NCI-H2081 treated with DMSO at 0.1 percent for 48 hours (cell line): ENCODE measurements around the gene CDH24.
"Not testable (repeated sequence)": the region's sequence is repeated elsewhere in the genome, so short reads cannot be mapped to it uniquely, and the experiment has no call there.

Source experiments
- DNase-seq: peaks from one replicate; lab custom pipeline; 2025; lab: John Stamatoyannopoulos, UW

Gene CDH24

DNA sequence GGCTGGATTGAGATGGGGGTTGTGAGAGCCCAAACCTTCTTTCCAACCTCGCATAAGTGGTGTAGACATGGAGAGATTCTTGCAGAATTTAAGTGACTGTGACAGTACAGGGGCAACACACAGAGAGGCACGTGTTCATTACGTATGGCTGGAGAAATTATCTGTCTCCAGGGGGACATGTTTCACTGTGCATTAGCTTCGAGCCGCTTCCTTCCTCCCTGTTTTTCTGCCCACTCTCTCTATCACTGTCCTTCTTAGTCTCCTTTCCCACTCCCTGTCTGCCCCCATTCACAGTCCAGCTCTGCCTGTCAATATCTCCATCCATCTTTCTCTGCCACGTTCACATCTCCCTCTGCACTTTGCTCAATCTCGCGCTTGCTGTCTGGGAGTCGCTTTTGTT is 35.9 kb downstream of the CDH24 start:
- no peak for DNase-seq

- DNase-seq = no peak
Observed at GRCh38 chr14:23020143-23021128, 36.9 kb downstream of the CDH24 start.

GRCh38 chr14:23018107-23018506 is 39.2 kb downstream of the CDH24 start:
- DNase-seq = no peak

GRCh38 chr14:23017091-23017490 is 40.2 kb downstream of the CDH24 start:
- no peak for DNase-seq

GRCh38 chr14:23015618-23016017 is 41.7 kb downstream of the CDH24 start:
- no peak for DNase-seq

DNA sequence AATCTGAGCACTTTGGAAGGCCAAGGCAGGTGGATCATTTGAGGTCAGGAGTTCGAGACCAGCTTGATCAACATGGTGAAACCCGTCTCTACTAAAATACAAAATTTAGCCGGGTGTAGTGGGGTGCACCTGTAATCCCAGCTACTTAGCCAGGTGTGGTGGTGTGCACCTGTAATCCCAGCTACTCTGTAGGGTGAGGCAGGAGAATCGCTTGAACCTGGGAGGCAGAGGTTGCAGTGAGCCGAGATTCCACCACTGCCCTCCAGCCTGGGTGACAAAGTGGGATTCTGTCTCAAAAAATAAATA is 43.6 kb downstream of the CDH24 start:
- not testable (repeated sequence) for DNase-seq

DNA sequence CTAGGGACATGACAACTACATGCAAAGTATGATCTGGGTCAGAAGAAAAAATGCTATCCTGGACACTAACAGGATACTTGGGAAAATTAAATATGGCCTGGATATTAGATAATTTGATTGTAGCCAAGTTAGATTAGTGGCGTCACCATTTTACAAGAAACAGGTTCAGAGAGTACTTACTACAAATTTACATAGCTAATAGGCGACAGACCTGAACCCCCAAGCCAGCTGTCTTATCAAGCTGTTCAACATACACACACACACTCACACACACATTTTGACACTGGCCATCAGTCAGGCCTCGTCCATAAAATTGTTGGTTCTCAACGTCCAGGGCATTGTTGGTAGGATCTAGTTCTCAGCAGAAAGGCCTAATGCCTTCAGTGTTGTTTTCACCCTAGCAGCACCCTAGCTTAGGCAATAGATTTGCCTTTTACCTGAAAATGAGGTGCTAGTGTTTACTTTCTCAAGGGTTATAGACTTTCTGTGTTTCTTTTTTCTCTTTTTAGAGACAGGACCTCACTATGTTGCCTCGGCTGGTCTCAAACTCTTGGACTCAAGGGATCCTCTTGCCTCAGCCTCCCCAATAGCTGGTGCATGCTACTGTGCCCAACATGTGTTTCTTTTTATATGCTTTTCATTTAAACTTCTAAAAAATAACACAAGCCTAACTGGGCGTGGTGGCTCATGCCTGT is 44.1 kb downstream of the CDH24 start:
- no peak for DNase-seq

DNA sequence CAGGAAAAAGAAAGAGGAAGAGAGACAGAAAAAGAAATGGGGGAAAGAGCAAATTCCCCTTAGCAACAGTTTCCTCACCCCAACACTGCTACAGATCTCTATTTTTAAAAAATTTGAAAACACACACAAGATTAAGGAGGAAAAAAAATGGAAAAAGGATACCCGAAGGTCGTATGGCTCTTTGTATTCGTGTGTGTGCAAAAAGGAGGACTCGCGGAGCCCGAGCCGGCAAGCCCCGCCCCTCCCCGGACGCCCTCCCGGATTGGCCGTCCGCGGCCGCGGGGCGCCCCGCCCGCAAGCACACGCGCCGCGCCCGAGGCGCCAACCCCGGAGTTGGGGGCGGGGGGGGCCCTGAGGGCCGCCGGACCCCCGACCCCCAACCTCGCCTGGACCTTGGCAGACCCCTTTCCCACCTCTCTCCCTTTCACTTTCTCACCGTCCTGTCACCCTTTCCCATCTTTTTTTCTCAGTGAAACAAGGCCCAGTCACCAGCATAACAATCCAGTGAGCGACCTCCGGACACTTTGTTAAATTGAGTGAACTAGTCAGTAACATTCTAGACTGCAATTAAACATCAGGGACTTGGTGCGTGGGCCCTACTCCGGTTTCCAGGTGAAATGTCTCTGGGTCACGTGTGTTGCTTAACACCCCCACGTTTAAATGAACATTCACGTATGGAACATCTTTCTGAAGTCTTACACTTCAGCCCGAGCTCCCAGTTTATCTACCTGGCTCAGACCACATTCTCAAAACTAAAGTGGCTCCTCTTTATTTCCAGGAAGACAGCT is 47.2 kb downstream of the CDH24 start, which contains the start of gene C14orf93:
Gene C14orf93, minus strand, starts transcription at position 205 of the 788 bp plus-strand sequence. CDS start 11,120 bp downstream, outside the sequence.
- DNase-seq = no peak

DNA sequence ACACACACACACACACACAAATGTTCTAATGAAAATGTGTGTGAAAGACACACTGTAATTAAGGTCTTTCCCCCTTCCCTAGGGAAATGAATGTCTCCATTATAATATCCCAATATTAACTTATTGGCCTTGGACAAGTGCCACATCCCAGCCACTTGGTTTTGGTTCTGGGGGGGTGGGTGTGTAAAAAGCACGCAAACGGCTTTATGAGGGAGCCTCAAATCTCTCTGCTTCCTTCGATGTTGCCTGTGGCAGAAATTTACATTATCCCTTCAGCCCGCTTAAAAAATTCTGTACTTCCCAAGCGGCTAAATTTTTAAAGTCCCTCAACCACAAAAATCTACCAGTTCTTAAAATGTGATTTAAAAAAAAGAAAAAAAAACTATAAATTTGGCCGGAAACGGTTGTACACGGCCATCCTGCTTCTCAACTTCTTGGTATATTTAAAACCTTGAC is 47.8 kb downstream of the CDH24 start:
- no peak for DNase-seq

- peak; percentile 48 for DNase-seq
Observed at GRCh38 chr14:23008831-23009230, 48.5 kb downstream of the CDH24 start.

GRCh38 chr14:23006544-23007419 is 50.5 kb downstream of the CDH24 start:
- peak; percentile 91 for DNase-seq

- DNase-seq = no peak
Observed at GRCh38 chr14:23006188-23006534, 51.2 kb downstream of the CDH24 start.

DNA sequence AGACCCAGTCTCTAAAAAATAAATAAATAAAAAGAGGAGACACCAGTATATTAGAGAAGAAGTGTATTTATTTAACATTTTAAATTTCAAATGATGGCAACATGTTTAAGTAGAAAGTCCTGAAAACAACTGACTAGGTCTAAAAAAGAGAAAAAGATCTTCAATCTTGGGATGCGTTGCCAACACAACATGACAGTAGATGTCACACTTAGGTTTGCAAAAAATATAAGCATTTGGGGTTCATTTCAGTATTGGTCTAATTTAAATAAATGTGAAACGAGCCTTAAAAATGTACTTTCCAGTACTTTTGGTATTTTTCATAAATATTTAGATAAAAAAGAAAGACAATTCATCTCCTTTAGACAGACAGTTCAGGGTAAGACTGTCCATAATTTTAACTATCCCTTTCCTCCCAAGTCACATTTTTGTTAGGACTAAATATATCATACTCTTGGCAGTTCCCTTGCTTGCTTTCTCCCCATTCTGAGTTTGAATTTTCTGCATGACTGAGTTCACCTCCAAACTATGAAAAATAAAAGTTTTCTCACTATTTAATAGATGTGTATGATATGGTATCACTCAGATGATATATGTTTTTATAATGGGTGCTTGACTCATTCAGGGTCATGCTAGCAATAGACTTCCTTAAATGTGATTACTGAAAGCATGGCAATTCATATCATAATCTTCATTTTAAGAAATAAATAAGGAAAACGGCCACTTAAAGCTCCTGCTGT is 51.7 kb downstream of the CDH24 start:
- DNase-seq = no peak

- not testable (repeated sequence) for DNase-seq
Observed at GRCh38 chr14:23004274-23004673, 53.0 kb downstream of the CDH24 start.

- DNase-seq = no peak
Observed at GRCh38 chr14:23002592-23002991, 54.7 kb downstream of the CDH24 start.

- DNase-seq = no peak
Observed at GRCh38 chr14:23000860-23001259, 56.5 kb downstream of the CDH24 start.

- DNase-seq = no peak
Observed at GRCh38 chr14:22998329-22999012, 58.8 kb downstream of the CDH24 start.

DNA sequence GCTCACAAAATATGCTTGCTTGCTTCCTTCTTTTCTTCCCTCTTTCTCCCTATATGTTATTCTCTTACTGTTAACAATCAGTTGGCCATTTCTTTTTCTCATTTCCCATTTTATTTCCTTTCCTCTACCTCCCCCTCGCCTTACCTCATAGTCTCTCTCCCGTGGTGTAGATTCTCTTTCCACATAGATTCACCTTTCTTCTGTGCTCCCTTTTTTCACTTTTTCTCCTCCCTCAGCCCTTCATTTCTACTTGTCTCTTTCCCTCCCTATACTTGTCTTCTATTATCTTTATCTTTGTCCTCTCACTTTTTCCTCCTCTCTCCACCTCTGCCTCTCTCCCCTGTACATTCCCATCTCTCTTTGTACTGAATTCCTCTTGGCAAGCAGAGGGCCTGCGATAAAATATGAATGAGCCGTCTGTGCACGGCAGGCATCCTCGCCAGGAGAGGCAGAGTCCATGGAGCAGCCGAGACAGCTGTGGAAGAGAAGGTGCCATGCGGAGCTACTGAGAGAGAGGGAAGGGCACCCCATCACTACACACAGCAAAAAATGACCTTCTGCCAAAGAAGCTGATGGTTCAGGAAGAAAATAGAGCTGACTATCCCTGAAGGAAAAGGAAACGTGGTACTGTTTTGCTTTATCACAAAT is 59.5 kb downstream of the CDH24 start:
- no peak for DNase-seq
